Stimulated activated CD8-positive, alpha-beta memory T cell treated with anti-CD3 and anti-CD28 coated beads, Interleukin-12 subunit alpha, Interleukin-12 subunit beta, amount 100 ng/mL, for 4 hours (primary cell): ENCODE results near the gene TEX101.
"Not testable (repeated sequence)": the region's sequence is repeated elsewhere in the genome, so short reads cannot be mapped to it uniquely, and the experiment has no call there.

Experiments
- DNase-seq: peaks from one replicate; pipeline ENCODE4 v3.0.0-alpha.2; 2020; ENCODE audit warnings: low read depth

TEX101 gene, protein sequence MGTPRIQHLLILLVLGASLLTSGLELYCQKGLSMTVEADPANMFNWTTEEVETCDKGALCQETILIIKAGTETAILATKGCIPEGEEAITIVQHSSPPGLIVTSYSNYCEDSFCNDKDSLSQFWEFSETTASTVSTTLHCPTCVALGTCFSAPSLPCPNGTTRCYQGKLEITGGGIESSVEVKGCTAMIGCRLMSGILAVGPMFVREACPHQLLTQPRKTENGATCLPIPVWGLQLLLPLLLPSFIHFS

DNA sequence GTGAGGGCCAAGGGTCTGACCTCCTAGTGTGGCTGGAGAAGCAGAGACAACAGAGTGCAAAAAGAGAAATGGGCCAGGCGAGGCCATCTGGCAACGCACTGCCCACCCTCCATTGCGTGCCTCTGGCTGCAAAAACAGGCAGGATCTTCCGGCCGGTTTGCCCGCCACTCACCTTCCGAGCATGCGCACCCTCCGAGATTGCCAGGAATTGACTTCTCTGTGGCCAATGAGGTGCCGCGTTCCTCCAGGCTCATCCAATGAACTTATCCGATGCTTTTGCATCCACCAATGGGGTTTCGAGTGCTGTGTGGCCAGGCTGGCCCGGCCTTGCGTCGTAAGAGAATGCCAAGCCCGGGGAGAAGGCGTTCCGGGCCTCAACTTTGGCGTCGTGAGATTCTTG is at the start of gene TEX101:
Gene TEX101, plus strand, starts transcription at position 337 of the 400 bp plus-strand sequence. CDS start 1,030 bp downstream, outside the sequence.
- DNase-seq, result no peak

DNA sequence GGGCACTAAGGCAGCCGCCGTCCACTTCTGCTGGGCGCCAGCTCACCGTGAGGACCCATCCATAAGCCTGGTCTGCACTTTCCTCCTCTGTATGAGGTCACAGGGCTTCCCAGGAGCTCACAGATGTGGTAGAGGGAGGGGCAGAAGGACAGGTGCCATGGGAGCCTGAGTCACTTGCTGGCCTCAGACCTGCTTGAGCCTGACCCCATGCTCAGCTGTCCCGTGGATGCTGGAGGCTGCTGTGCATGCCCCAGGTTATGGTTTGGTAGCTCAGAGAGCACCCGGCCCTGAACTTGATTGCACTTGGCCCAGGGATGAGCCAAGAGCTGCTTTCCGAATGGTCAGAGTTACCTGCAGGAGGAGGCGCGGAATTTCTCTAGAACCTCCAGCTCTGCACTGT is 49.0 kb upstream of the TEX101 start:
- DNase-seq, result not testable (repeated sequence)

DNA sequence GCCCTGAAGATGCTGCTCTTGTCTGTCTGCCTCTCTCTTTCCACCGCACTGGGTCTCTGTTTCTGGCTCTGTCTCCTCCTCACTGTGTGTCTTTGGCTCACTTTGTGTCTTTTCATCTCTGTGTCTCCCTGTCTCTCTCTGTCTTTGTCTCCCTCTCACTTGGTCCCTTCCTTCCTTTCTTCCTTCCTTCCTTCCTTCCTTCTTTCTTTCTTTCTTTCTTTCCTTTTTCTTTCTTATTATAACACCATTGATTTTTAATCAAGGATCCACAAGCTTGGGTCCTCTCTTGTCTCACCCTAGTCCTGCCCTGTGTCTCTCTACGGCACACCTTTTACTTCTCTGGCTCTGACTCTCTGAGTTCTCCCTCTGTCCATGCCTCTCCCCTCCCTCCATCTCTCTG is 46.9 kb upstream of the TEX101 start:
- no peak for DNase-seq

DNA sequence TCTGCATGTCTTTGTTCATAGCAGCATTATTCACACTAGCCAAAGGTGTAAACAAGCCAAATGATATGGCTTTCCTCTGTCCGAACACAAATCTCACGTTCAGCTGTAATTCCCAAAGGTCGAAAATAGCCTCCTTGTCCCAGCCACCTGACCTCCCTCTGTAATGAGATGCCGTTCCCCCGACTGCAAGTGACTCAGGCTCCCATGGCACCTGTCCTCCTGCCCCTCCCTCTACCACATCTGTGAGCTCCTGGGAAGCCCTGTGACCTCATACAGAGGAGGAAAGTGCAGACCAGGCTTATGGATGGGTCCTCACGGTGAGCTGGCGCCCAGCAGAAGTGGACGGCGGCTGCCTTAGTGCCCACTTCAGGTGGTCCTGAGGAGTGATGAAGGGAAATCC is 45.8 kb upstream of the TEX101 start:
- DNase-seq, result not testable (repeated sequence)

- no peak for DNase-seq
Observed at GRCh38 chr19:43371909-43372308, 42.8 kb upstream of the TEX101 start.

DNA sequence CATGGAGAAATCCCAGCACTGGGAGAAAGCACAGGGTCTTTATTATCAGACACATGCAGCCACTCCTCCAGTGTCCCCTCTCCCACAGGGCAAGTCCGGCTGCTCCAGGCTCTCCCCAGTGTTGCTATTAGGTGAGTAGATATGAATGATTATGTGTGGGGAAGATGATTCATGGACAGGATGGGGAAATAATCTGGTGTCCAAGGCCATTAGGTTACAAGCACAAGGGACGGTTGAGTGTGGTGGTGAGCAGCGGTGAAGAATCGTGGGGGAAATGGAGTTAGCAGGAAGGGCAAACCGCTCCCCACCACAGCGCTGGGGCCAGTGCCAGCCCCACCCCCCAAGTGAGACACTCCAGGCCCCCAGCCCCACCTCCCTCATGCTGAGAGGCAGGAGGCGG is 42.2 kb upstream of the TEX101 start:
- DNase-seq, result no peak

DNA sequence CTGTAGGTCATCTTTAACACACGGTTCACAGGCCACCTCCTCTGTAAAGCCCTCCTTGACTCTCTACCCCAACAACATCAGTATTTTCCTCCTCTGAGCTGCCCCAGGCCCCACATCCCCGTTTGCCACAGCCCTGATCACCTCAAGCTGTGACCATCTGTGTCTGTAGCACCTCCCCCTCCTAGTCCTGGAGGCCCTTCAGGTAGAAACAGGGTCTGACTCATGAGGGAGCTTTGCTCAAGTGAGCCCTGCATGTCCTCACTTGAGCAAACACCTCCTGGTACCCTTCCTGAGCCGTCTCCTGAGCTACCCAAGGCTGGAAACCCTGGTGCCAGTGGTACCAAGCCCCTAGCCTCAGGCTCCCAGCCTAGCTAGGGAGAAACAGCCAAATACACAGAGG is 37.1 kb upstream of the TEX101 start:
- DNase-seq, result not testable (repeated sequence)

- DNase-seq, result no peak
Observed at GRCh38 chr19:43380008-43380407, 34.7 kb upstream of the TEX101 start.

GRCh38 chr19:43380771-43381386 is 33.8 kb upstream of the TEX101 start:
- DNase-seq, result no peak

- DNase-seq, result not testable (repeated sequence)
Observed at GRCh38 chr19:43382586-43383216, 32.0 kb upstream of the TEX101 start.

GRCh38 chr19:43383254-43383653 is 31.4 kb upstream of the TEX101 start:
- not testable (repeated sequence) for DNase-seq

- DNase-seq, result not testable (repeated sequence)
Observed at GRCh38 chr19:43383759-43384158, 30.9 kb upstream of the TEX101 start.

GRCh38 chr19:43390903-43391551 is 23.7 kb upstream of the TEX101 start:
- DNase-seq, result not testable (repeated sequence)

- DNase-seq, result not testable (repeated sequence)
Observed at GRCh38 chr19:43391552-43391935, 23.1 kb upstream of the TEX101 start.

- not testable (repeated sequence) for DNase-seq
Observed at GRCh38 chr19:43393501-43393900, 21.2 kb upstream of the TEX101 start.

- no peak for DNase-seq
Observed at GRCh38 chr19:43395561-43395960, 19.1 kb upstream of the TEX101 start.

DNA sequence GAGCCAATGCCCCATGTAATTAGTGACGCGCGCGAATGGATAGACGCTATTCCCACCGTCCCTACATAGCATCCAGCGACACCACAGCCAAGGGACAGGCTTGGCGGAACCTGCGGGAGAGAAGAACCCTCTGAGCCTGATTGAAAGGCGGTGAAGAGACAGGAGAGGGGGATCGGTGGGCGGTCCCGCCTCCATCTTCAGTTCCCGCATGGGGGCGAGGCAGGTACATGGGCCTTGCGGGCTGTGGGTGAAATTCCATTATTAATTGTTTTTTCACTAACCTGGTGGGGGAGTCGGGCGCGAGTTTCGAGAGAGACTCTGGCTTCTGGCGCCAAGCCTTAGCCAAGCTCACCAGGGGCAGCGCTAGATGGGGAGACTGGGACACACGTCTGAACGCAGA is 8.4 kb upstream of the TEX101 start:
- no peak for DNase-seq

GRCh38 chr19:43407416-43408005 is 7.2 kb upstream of the TEX101 start:
- DNase-seq, result no peak

- DNase-seq, result no peak
Observed at GRCh38 chr19:43408043-43408442, 6.6 kb upstream of the TEX101 start.

GRCh38 chr19:43409415-43409814 is 5.3 kb upstream of the TEX101 start:
- no peak for DNase-seq

DNA sequence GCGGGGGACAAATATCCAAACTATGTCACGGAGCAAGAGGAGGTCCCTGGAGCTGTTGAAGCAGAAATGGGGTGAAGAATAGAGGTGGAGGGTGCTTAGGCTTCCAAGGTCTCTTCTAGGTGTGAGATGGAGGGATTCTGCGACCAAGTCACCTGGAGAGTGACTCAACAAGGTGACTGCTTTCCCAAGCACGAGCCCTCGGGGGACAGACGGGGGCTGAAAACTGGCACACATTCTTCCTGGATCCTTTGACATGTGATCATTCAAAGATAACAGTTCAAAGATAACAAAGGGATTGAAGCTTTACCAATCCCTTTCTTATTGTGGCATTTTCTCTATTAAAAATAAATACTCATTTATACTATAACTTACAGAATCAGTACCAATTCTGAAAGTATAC is 2.2 kb upstream of the TEX101 start:
- no peak for DNase-seq

DNA sequence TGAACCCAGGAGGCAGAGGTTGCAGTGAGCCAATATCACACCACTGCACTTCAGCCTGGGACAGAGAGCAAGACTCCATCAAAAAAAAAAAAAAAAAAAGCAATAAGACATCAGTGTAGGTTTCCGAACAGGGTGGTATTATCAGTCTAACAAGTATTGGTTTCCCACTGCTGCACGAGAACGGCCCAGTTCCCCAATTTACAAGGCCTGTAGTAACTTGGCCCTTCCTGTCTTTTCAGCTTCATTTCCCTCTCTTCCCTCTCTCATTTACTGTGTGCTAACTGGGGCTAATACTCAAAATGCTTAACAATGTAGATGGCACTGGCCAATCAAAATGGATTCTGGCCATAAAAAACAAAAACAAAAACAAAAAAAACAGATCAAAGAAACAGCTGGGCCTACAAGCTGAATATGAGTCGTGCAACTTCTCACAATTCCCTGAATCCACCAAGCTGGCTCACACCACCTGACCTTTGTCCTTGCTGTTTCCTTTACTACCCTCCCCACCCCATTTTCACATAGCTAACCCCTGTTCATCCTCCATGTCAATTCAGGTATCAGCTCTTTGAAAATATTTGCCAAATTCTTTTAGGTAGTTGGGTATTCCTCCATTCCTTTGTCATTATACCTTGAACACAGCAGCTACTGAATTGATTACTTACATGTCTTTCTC is 2.4 kb downstream of the TEX101 start:
- DNase-seq, result no peak
